Effector CD8-positive, alpha-beta T cell (primary cell): ENCODE results near the gene RPIA.

Experiments used
- DNase-seq: peaks from one replicate; lab custom pipeline; 2025; lab: John Stamatoyannopoulos, UW

Gene RPIA

DNA sequence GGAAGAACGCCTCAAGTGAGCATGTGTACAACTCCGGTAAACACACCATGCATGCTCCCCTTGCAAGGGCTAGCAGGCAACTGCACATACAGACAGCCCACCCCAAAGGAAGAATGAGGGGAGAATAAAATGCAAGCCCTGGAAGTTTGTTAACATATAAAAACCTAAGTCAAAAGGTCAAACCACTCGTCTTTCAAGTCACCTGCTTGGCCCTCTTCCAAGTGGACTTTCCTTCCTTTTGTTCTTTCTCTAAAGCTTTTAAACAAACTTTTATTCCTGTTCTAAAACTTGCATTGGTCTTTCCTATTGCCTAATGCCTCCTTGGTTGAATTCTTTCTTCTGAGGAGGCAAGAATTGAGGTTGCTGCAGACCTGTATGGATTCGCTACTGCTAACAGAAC, 5.2 kb upstream of the RPIA start:
- DNase-seq = no peak

DNA sequence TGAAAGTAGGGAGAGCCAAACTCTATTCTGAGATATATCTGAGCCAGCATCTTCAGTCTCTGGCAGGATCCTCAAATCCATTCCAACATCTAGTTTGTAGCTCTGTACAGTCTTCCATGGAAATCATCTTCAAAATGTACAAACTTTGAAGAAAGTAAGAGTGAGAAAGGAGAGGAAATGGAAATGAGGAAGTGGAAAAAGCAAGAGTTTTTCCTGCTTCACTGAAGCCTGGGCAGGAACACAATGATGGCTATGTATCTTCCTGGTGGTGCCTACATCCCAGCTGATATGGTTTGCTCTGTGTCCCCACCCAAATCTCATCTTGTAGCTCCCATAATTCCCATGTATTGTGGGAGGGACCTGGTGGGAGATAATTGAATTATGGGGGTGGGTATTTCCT, 4.1 kb upstream of the RPIA start:
- DNase-seq = no peak

- DNase-seq = peak; percentile 23
These were observed 708 bp upstream of the RPIA start for GRCh38 chr2:88690591-88691338.

GRCh38 chr2:88692187-88692586, 714 bp downstream of the RPIA start:
- DNase-seq = no peak

DNA sequence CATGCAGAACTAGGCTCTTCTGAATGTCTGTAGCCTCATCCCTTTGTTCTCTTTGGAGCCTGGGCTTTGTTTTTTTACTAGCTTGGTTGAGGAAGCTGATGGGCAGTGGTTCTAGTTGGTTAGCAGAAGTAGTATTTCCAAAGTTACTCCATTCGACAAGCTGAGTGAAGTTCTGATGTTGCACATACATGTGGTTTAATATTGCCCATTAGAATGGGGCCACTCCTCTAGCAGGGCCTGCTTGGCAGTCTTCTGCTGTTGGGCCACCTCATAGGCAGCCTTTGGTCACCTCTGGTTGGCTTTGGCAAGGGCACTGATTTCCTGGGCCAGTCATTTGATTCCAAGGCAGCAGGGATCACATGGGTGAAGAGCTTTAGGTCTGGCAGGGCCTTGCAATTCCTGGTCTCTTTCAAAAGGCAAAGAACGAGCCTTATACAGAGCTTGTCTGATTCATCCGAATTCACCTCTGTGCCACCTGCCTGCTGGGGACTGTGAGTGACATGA, 2.5 kb downstream of the RPIA start:
- no peak for DNase-seq

GRCh38 chr2:88696611-88697010, 5.1 kb downstream of the RPIA start:
- DNase-seq = no peak

- DNase-seq = no peak
These were observed 6.0 kb downstream of the RPIA start for GRCh38 chr2:88697370-88698026.

DNA sequence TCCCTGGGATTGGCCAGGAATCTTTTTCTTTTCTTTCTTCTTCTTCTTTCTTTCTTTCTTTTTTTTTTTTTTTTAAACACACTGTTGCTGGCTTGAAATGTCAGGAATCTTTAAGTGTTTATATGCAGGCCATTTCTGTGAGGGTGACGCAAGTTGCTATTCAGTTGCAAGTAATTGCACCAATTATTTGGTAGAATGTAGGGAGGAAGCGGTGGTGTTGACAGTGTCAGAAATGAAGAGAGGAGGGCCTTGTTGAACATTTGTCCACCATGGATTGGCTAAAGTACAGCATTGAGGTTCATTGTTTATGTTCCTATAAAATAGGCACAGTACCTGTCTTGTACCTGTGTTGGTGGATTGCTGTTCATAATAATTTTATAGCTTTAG, 6.5 kb downstream of the RPIA start:
- no peak for DNase-seq

DNA sequence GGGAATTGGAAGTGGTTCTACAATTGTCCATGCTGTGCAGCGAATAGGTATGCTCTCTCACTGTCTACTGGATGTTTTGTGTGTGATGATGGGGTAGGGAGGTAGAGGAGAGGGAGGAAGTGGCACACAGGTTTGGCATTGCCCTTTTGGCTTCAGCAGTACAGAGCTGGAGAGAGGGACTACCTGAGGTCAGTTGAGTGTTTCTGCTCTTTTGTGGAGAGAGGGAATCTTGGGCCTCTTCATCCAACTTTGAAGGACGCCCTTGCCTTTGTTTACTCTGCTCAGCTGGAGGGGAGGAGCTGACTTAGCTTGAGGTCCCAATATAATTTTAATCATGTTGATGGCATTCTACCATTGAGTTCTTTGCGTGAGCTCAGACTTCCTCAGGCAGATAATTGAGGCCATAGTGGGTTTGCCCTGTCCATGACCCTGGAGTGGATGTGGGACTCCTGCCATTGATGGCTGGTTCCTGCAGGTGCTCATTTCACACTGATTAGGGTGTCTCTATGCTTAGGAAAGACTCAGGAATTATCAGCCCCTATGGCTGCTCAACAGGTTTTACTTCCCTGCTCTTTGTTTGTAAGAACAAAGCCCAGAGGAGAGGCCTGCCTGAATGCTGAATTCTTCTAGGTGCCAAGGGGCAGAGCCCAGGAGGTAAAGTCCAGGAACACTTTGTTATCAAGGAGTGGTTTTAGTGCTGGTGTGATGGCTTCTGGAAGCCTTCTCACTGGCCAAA, 7.2 kb downstream of the RPIA start:
- no peak for DNase-seq

DNA sequence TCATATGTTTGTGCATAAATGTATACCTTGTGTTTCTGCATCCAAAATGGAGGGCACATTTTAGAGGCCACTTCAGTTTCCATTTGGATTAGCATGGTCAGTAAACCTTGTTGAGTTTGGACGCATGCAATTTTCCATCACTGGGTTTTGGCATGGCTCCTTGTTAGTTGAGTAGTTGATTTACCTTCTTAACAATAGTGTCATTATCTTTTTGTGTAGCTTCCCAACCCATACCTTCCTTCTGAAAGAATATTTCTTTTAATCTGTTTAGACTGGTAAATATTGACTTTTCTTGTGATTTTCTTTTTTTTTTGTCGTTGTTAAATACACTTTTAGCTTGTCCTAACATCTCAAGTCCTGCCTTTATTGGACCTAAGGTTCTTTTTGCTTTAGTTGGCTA, 15.5 kb downstream of the RPIA start:
- no peak for DNase-seq

- no peak for DNase-seq
These were observed 17.7 kb downstream of the RPIA start for GRCh38 chr2:88709181-88709631.

DNA sequence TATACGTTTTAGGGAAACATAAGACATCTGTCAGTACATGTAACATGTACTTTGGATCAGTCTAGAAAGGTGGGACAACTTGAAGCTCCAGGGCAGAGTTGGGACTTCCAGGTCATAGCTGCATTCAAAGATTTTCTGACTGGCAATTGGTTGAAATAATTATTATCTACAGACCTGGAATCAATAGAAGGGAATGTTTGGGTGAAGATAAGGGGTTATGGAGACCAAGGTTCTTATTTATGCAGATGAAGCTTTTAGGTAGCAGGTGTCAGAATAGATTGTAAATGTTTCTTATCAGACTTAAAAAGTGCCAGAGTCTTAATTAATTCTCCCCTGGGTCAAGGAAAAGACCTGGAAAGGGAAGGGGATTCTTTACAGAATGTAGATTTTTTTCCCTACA, 19.8 kb downstream of the RPIA start:
- DNase-seq = no peak

GRCh38 chr2:88711897-88712296, 20.4 kb downstream of the RPIA start:
- DNase-seq = no peak

DNA sequence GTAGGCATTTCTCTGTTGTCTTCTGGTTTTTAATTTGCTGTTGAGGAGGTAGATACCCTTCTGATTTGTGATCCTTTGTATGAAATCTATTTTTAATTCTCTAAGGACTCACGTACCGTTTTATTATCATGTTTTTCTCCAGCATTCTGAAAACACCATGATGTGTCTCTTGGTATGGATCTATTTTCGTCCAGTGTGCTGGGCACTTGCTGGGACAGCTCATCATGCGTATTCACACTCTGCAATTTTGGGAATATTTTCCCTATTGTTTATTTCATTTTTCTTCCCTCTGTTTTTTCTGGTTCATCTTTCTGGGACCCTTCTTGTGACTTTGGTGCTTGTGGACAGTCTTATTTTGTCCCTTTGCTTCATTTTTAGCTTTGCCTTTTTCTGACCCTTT, 21.9 kb downstream of the RPIA start:
- DNase-seq = no peak

DNA sequence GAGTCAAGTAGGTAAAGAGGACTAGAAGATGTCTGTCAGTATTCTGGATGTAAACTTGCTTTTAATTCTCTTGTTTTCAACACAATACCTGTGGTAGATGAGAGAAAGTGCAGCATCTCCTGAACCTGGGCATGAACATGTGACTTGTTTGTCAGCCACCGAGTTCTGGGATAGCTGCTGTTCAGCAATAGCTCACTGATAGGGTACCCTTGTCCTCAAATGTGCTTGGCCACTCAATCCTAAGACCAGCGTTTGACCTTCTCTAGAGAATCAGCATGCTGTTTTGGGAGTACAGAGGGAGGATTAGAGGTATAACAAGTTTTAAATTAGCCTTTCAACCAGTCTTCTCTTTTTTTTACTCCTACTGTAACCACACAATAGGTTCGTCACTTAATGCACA, 23.2 kb downstream of the RPIA start:
- no peak for DNase-seq

DNA sequence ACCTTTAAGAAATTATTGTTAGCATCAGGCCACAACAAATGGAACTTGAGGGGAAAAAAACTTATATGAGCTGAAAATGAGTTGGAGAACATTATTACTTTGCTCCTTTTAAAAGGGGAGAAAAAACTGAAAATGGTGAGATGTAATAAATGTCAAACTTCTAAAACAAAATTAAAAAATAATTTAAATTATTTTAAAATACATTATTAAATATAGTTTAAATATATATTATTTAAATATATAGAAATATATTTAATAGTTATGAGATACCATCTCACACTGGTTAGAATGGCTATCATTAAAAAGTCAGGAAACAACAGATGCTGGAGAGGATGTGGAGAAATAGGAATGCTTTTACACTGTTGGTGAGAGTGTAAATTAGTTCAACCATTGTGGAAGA, 28.9 kb downstream of the RPIA start:
- no peak for DNase-seq

GRCh38 chr2:88721268-88721667, 29.8 kb downstream of the RPIA start:
- no peak for DNase-seq

DNA sequence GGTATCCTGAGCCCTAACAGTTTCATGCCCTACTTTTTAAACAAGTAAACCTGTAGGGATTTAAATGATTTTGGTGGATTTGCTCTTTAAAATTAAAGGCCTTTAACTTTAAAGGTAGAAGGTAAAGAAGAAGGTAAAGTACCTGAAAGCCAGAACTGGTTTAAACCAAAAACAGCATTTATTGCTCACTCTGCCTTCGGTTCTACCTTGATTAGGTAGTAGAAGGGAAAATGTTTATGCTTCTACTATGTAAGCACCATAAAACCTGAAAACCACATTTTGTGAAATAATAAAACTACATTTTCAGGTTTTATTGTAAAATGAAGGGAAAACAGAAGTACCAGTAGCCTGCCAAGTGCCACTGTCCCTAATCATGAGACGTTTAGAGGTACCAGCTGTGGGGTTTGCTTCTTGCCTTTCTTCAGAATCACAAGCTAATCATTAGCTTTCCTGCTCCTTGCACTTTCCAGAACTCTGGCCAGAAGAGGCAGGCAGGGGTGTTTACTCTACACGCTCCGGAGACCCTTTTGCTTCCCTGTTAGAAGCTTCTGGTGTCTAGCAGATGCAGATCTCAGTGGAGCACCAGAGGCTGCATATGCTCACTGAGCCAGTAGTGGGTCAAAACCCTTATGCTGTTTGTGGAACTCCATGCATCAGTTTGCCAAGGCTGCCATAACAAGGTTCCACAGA, 33.3 kb downstream of the RPIA start:
- DNase-seq = no peak

GRCh38 chr2:88729061-88729745, 37.7 kb downstream of the RPIA start:
- no peak for DNase-seq

DNA sequence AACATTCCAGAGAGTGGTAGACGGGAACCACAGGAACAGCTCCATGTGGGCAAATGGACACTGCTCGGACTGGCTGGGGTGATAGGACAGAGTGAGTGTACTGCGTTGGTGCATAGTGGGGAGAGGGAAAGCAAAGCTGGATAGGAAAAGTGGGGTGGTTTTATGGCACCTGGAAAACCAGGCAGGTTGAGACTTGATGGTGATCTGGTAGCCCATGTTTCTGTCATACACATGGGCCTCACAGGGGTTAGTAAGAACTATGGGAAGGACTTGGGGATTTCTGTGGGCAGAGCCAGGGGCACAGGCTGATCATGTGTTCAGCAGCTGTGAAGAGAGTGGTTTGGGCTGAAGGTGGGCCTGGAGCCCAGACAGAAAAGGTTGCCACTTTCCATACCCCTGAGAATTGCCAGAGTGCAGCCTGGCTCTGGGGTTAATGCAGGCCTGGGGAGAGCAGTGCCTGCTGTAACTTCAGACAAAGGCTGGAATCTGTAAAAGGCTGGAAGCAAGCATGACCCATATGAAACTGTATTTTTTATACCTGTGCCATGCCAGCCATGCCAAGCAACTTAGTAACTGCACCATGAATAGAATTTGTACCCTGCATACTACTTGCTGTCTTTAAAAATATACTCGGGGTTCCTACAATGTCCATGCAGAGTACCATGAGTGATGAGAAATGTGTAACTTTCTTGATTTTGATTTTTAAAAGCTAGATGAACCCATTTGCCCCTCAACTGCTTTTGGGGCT, 41.9 kb downstream of the RPIA start:
- DNase-seq = no peak

DNA sequence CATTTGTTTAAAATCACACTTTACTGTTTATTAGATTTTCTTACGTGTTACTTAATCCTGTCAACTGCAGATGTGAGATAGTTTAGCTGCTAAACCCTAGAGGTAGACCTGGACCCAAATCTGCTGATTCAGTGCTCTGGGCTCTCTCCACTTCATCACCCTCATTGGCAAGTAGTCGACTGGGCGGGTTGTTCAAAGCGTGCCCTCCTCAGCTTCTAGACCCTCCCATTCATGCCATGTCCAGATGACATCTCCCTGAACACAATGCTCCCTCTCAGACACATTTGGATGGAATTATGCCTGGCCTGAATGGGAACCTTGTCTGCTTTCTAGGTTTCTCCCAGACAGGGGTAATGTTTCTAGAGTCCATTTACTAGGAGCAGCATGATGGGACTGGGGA, 43.7 kb downstream of the RPIA start:
- no peak for DNase-seq
